DND-41 (cell line): Measurements from ENCODE around the gene BRINP1.

Source experiments
- CTCF ChIP-seq: IDR thresholded peaks from 2 replicates; pipeline ENCODE4 v1.5.1; 2012; ENCODE audit warnings: borderline replicate concordance, low read length, moderate library complexity, mild to moderate bottlenecking; ENCODE audit not compliant: poor library complexity, severe bottlenecking; ENCODE audit errors: extremely low read depth
- EZH2 ChIP-seq: IDR thresholded peaks from 3 replicates; pipeline ENCODE4 v1.6.1; 2012; ENCODE audit warnings: borderline replicate concordance, low read depth, mild to moderate bottlenecking, moderate library complexity, low read length, inconsistent platforms; ENCODE audit not compliant: severe bottlenecking

- no peak for TF ChIP-seq CTCF
- TF ChIP-seq EZH2: no peak
Observed at GRCh38 chr9:119282476-119283077, 86.7 kb downstream of the BRINP1 start.
